IMR-90 (cell line): Measurements from ENCODE around the gene ZCCHC14. TPM values are rescaled to one million over a fixed set of nuclear protein-coding genes. Genes with fewer than 3 reads are reported as not detected.

ENCODE experiments used
- ATAC-seq: fragments of 200-7000 bp; cut with Tn5 transposase; 2 replicates; pipeline ENCODE4 v1.9.1; 2020; ENCODE audit warnings: low read depth, mild to moderate bottlenecking, moderate library complexity
- BruUV-seq: library from RNA; stranded (reverse); fragments of 400-500 nt; replicated peaks from 2 replicates; lab custom pipeline; 2021; lab: Mats Ljungman, UMichigan
- CTCF ChIA-PET: fragments of 300-600 bp; formaldehyde crosslinking; extraction: SDS; loops from one replicate; lab custom pipeline; 2021; ENCODE audit warnings: antibody characterized with exemption; lab: Yijun Ruan, JAX
- POLR2A ChIA-PET: fragments of 300-600 bp; sonication (Branson Sonifier 250); formaldehyde crosslinking; loops from one replicate; lab custom pipeline; 2022; ENCODE audit warnings: antibody characterized with exemption; ENCODE audit not compliant: unreplicated experiment; lab: Charles Lee
- DNase-seq: peaks from one replicate; pipeline ENCODE4 v3.0.0; 2013
- H2AFZ ChIP-seq: replicated peaks from 2 replicates; pipeline ENCODE3; 2013; ENCODE audit warnings: low read length, mild to moderate bottlenecking; ENCODE audit not compliant: poor library complexity
- H2AK5ac ChIP-seq: 2 replicates; pipeline ENCODE4 v1.6.1; 2013; ENCODE audit warnings: low read depth, low read length, inconsistent platforms
- H2AK9ac ChIP-seq: replicated peaks from 2 replicates; pipeline ENCODE3; 2013; ENCODE audit warnings: mild to moderate bottlenecking, low read depth, low read length, moderate library complexity; ENCODE audit not compliant: poor library complexity
- H2BK120ac ChIP-seq: 2 replicates; pipeline ENCODE4 v1.6.1; 2013; ENCODE audit warnings: low read depth, low read length, inconsistent platforms
- H2BK15ac ChIP-seq: 3 replicates; pipeline ENCODE4 v1.6.1; 2013; ENCODE audit warnings: low read depth, low read length, inconsistent platforms
- H2BK20ac ChIP-seq: 2 replicates; pipeline ENCODE4 v1.6.1; 2013; ENCODE audit warnings: low read depth, mild to moderate bottlenecking, inconsistent platforms, low read length, moderate library complexity
- H2BK5ac ChIP-seq: 2 replicates; pipeline ENCODE4 v1.6.1; 2013; ENCODE audit warnings: mild to moderate bottlenecking, low read depth, low read length, inconsistent platforms; ENCODE audit not compliant: poor library complexity, severe bottlenecking
- H3K14ac ChIP-seq: replicated peaks from 2 replicates; pipeline ENCODE4 v1.6.1; 2013; ENCODE audit warnings: low read depth, low read length, inconsistent platforms
- H3K18ac ChIP-seq: 2 replicates; pipeline ENCODE4 v1.6.1; 2013; ENCODE audit warnings: low read depth, low read length, control low read depth
- H3K23ac ChIP-seq: 2 replicates; pipeline ENCODE4 v1.6.1; 2013; ENCODE audit warnings: low read depth, low read length, inconsistent platforms
- H3K27ac ChIP-seq: 2 replicates; pipeline ENCODE4 v1.5.1; 2013; ENCODE audit warnings: mild to moderate bottlenecking, control low read depth, low read length; ENCODE audit not compliant: insufficient read depth
- H3K27me3 ChIP-seq: 2 replicates; pipeline ENCODE4 v1.6.1; 2013; ENCODE audit warnings: low read length; ENCODE audit not compliant: control insufficient read depth, insufficient read depth
- H3K36me3 ChIP-seq: 2 replicates; pipeline ENCODE4 v1.6.1; 2013; ENCODE audit warnings: low read length, mixed read lengths; ENCODE audit not compliant: control insufficient read depth, insufficient read depth
- H3K4ac ChIP-seq: 2 replicates; pipeline ENCODE4 v1.6.1; 2013; ENCODE audit warnings: low read depth, low read length, inconsistent platforms
- H3K4me1 ChIP-seq: 2 replicates; pipeline ENCODE4 v1.6.1; 2013; ENCODE audit warnings: low read length, mixed read lengths; ENCODE audit not compliant: control insufficient read depth, insufficient read depth
- H3K4me2 ChIP-seq: 2 replicates; pipeline ENCODE4 v1.6.1; 2013; ENCODE audit warnings: low read depth, mild to moderate bottlenecking, control low read depth, low read length, moderate library complexity
- H3K4me3 ChIP-seq: 2 replicates; pipeline ENCODE4 v1.5.1; 2013; ENCODE audit warnings: low read depth, mild to moderate bottlenecking, control low read depth, low read length, moderate library complexity; ENCODE audit not compliant: insufficient read depth
- H3K56ac ChIP-seq: 2 replicates; pipeline ENCODE4 v1.6.1; 2013; ENCODE audit warnings: low read length, inconsistent platforms; ENCODE audit not compliant: insufficient read depth; ENCODE audit errors: extremely low read depth
- H3K79me1 ChIP-seq, 2 experiments: 2 replicates each; pipeline ENCODE4 v1.6.1; 2013; ENCODE audit warnings: low read length in 2 of 2, inconsistent platforms in 1 of 2, low read depth in 1 of 2
- H3K9ac ChIP-seq: 2 replicates; pipeline ENCODE4 v1.6.1; 2013; ENCODE audit warnings: low read depth, low read length, control low read depth
- H3K9me1 ChIP-seq: 2 replicates; pipeline ENCODE4 v1.6.1; 2013; ENCODE audit warnings: low read length, inconsistent platforms; ENCODE audit not compliant: insufficient read depth
- H3K9me3 ChIP-seq: 2 replicates; pipeline ENCODE4 v1.6.1; 2013; ENCODE audit warnings: low read length; ENCODE audit not compliant: control insufficient read depth, insufficient read depth
- H4K20me1 ChIP-seq: 2 replicates; pipeline ENCODE4 v1.6.1; 2013; ENCODE audit warnings: low read length, inconsistent platforms; ENCODE audit not compliant: insufficient read depth
- H4K5ac ChIP-seq: 2 replicates; pipeline ENCODE4 v1.6.1; 2013; ENCODE audit warnings: mild to moderate bottlenecking, low read depth, low read length, control low read depth
- H4K8ac ChIP-seq, 2 experiments: 2 replicates each; pipeline ENCODE4 v1.6.1; 2013; ENCODE audit warnings: low read depth in 2 of 2, low read length in 2 of 2, control low read depth in 1 of 2, inconsistent platforms in 1 of 2
- H4K91ac ChIP-seq: 2 replicates; pipeline ENCODE4 v1.6.1; 2013; ENCODE audit warnings: low read depth, low read length, inconsistent platforms; ENCODE audit not compliant: insufficient read depth
- CEBPB ChIP-seq: IDR thresholded peaks from 2 replicates; pipeline ENCODE4 v1.6.1; 2012; ENCODE audit warnings: low read depth, low read length, improper control_type of control experiment
- CHD1 ChIP-seq: IDR thresholded peaks from 2 replicates; pipeline ENCODE4 v1.6.1; 2012; ENCODE audit warnings: low read depth, low read length, improper control_type of control experiment
- FOS ChIP-seq: fragments of 150-350 bp; IDR thresholded peaks from 2 replicates; pipeline ENCODE4 v1.6.1; 2016; ENCODE audit warnings: low read depth, low read length
- MAFK ChIP-seq: IDR thresholded peaks from 2 replicates; pipeline ENCODE4 v1.6.1; 2012; ENCODE audit warnings: low read depth, low read length, improper control_type of control experiment
- NFE2L2 ChIP-seq: fragments of 150-350 bp; IDR thresholded peaks from 2 replicates; pipeline ENCODE4 v1.6.1; 2016; ENCODE audit warnings: low read depth, mild to moderate bottlenecking, low read length
- POLR2A ChIP-seq: IDR thresholded peaks from 2 replicates; pipeline ENCODE4 v1.6.1; 2012; ENCODE audit warnings: mild to moderate bottlenecking, low read depth, low read length
- RAD21 ChIP-seq: IDR thresholded peaks from 2 replicates; pipeline ENCODE4 v1.6.1; 2012; ENCODE audit warnings: low read length, improper control_type of control experiment
- RFX5 ChIP-seq: IDR thresholded peaks from 2 replicates; pipeline ENCODE4 v1.8.0; 2012; ENCODE audit warnings: low read depth, mild to moderate bottlenecking, low read length, moderate library complexity
- SMC3 ChIP-seq: fragments of 150-350 bp; IDR thresholded peaks from 2 replicates; pipeline ENCODE4 v1.6.1; 2016; ENCODE audit warnings: low read depth, mild to moderate bottlenecking, antibody characterized with exemption, low read length, moderate library complexity
- USF2 ChIP-seq: fragments of 150-350 bp; IDR thresholded peaks from 2 replicates; pipeline ENCODE4 v1.6.1; 2017; ENCODE audit warnings: mild to moderate bottlenecking, antibody characterized with exemption, low read length, low read depth
- WGBS, 2 experiments: methylation state at CpG; one replicate each; pipeline versions ENCODE4 v1.1.5 to v1.1.7; 2013; ENCODE audit warnings: missing lambda C conversion rate in 2 of 2; ENCODE audit not compliant: insufficient read length in 1 of 2; ENCODE audit errors: extremely low coverage in 2 of 2; 5-methylcytosine and 5-hydroxymethylcytosine counted together
- dilution Hi-C: fragments of 300-500 bp; cut with HindIII; formaldehyde crosslinking; loops from one replicate; pipeline ENCODE4 v1.14.3; 2018; ENCODE audit warnings: low sequenced_read_pairs; ENCODE audit not compliant: unreplicated experiment
- in situ Hi-C: fragments of 300-500 bp; cut with MboI; formaldehyde crosslinking; loops from 3 replicates; pipeline ENCODE4 v1.14.3; 2019; ENCODE audit warnings: low sequenced_read_pairs, inconsistent platforms, mixed read lengths
- intact Hi-C: fragments of 100-400 bp; cut with micrococcal nuclease; formaldehyde crosslinking; loops from 2 replicates; pipeline ENCODE4 v1.10.0; 2022
- polyA plus RNA-seq, 3 experiments: library from polyadenylated mRNA; depleted of rRNA; stranded (reverse); fragments of >200 nt; gene quantifications; 2 replicates each; pipeline ENCODE4 v1.2.3, GENCODE V29; 2012; ENCODE audit warnings: low replicate concordance in 1 of 3
- total RNA-seq: library from RNA; depleted of rRNA; stranded (reverse); fragments of >200 nt; gene quantifications from 2 replicates; pipeline ENCODE4 v1.2.3, GENCODE V29; 2012
- TF ChIP-seq, protein P1 (sequence below): conservative IDR thresholded peaks from 2 replicates; pipeline ENCODE4 v1.5.1; 2012; ENCODE audit warnings: mild to moderate bottlenecking, low read depth, low read length, improper control_type of control experiment

The ZCCHC14 gene
- total and polyA plus RNA-seq, 2 of the 4 experiments (the other 2 are of a cell fraction), result 2.5 to 5.3 TPM

DNA sequence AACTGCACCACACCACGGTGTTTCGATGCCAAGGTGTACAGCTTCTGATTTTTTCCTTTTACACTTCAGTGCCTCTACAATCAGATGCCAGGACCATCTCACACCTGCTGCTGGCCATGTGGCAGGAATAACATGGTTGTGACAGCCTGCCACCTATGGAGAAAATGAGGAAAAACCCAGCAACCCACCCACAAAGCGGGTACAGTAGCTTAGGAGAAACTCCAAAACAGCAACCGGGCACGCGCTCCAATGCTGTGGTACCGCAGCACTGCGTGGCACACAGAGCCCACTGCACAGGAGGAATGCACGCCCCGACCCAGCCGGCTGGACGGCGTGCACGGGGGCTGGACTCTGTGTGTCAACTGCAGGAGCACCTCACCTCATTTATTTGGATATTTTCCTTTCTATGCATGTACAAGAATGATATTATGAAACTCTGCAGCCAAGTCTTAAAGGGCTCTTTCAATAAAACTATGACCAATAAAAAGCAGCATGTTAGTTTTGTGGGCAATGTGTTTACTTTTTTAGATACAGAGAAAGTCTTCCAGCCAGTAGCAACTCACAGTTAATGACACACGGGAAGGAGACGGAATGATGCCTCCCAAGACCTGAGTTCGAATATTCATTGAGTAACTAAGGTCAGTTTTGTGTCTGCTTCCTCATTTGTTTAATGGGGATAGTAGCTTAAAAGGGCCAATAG lies 54.8 kb downstream of the ZCCHC14 start:
- H3K27ac ChIP-seq, result no peak overlapping the region
- H3K9ac ChIP-seq, result no peak overlapping the region
- H4K91ac ChIP-seq, result peak overlapping the region; percentile 9; the same call in 1 of the 2 replicates
- ATAC-seq (no peak), DNase-seq (peak; percentile 40)
- no peak overlapping the region for H3K4ac ChIP-seq
- no peak overlapping the region for H2AK9ac ChIP-seq
- peaks cover 21% of the 10 kb centered on the region for H3K9me1 ChIP-seq
- in situ Hi-C loops (no loop called here), intact Hi-C loops (no loop called here), dilution Hi-C loops (no loop called here)
- ChIA-PET POLR2A (no interaction called here), CTCF (interaction anchor here (1.2 kb wide), 1 partner anchor 52 kb away, joined by 5 read pairs; no protein-coding TSS in a partner anchor)
- H4K5ac ChIP-seq, result no peak overlapping the region
- no peak overlapping the region for H2BK20ac ChIP-seq
- H2AK5ac ChIP-seq, result peak overlapping the region; percentile 22; the same call in 1 of the 2 replicates
- no peak overlapping the region for H2BK5ac ChIP-seq
- no peak overlapping the region for H3K4me3 ChIP-seq
- H4K8ac ChIP-seq, result no peak overlapping the region
- H3K79me1 ChIP-seq, result peaks cover 26 to 84% of the 10 kb centered on the region in 2 experiments; a peak in 3 of 4 replicates
- 95% methylated on average over 6 of the region's 17 CpGs; no CpG with 5 or more reads in 1 of the 2 experiments for WGBS, 2 experiments
- no peak overlapping the region for H3K14ac ChIP-seq
- no peak overlapping the region for H2AFZ ChIP-seq
- H3K56ac ChIP-seq, result no peak overlapping the region
- H3K4me2 ChIP-seq, result no peak overlapping the region
- H4K20me1 ChIP-seq, result peaks cover 32% of the 10 kb centered on the region
- no peaks in the 10 kb centered on the region; the same call in 1 of the 2 replicates for H3K36me3 ChIP-seq
- H2BK120ac ChIP-seq, result no peak overlapping the region
- peaks cover 21% of the 10 kb centered on the region for H3K4me1 ChIP-seq
- H3K9me3 ChIP-seq, result no peaks in the 10 kb centered on the region
- no TSS peak for BruUV-seq
- H3K23ac ChIP-seq, result no peak overlapping the region
- no peaks in the 10 kb centered on the region for H3K27me3 ChIP-seq
- TF ChIP-seq POLR2A, result no peak
- no peak for TF ChIP-seq RFX5
- TF ChIP-seq USF2, result no peak
- TF ChIP-seq RAD21, result no peak
- TF ChIP-seq MAFK, result no peak
- no peak for TF ChIP-seq CHD1
- no peak for TF ChIP-seq SMC3
- TF ChIP-seq CEBPB, result no peak
- TF ChIP-seq, protein P1, sequence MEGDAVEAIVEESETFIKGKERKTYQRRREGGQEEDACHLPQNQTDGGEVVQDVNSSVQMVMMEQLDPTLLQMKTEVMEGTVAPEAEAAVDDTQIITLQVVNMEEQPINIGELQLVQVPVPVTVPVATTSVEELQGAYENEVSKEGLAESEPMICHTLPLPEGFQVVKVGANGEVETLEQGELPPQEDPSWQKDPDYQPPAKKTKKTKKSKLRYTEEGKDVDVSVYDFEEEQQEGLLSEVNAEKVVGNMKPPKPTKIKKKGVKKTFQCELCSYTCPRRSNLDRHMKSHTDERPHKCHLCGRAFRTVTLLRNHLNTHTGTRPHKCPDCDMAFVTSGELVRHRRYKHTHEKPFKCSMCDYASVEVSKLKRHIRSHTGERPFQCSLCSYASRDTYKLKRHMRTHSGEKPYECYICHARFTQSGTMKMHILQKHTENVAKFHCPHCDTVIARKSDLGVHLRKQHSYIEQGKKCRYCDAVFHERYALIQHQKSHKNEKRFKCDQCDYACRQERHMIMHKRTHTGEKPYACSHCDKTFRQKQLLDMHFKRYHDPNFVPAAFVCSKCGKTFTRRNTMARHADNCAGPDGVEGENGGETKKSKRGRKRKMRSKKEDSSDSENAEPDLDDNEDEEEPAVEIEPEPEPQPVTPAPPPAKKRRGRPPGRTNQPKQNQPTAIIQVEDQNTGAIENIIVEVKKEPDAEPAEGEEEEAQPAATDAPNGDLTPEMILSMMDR, result no peak
- TF ChIP-seq NFE2L2, result no peak
- no peak for TF ChIP-seq FOS
- no peak overlapping the region for H3K18ac ChIP-seq
- H2BK15ac ChIP-seq, result no peak overlapping the region
